Measurements from ENCODE around the gene ASRGL1.

The ASRGL1 gene

GRCh38 chr11:62416596-62416995, 79.3 kb downstream of the ASRGL1 start:
- DNase-seq (ENCODE audit: low spot score) = no peak

DNA sequence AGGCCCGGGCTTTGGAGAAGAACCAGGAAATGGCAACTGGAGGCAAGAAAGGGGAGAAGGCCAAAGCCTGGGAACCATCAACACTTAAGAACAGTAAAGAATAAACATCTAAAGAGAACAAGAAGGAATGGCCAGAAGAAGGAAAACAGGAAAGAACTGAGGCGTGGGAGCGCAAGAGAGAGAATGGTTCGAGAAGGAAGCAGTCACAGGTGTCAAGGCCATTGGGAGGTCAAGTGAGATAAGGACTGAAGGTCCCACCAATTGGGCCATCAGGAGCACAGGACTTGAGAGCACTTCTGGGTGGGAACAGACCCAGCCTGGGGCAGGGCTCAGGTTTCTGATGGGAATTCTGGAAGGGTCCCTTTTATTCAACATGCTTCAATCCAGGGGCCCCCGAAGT, 80.9 kb downstream of the ASRGL1 start:
- no peak for DNase-seq (ENCODE audit: low spot score)

GRCh38 chr11:62418733-62419132, 81.5 kb downstream of the ASRGL1 start, which contains the start of gene SCGB1A1:
Gene SCGB1A1 (plus strand): TSS chr11:62419033. CDS start chr11:62419096, 63 bp downstream.
- no peak for DNase-seq (ENCODE audit: low spot score)

DNA sequence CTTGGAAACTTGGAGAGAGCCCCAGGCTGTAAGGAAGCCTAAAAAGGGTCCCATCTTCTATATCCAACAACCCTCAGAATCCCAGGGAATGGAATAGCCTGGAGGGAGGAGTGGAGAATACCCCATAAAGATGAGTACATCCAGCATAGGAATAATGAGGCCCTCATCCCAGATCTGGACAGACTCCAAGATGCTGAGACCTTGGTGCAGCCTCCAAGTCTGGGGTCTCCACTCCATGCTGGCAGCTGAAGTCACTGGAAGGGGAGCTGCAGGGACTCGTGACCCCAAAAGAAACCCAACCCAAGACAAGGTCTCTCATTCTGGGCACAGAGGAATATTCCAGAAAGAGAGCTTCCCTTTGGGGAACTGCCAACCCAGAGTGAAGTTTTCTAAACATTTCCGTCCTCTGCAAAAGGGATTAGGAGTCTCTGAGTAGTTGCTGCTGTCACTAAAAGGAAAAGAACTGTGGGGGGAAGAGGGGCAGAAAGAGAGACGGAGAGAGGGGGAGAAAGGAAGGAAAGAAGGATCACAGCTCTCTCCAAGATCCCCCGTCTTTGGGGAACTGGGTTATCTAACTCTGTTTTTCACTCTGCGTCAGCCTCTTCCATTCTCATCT, 82.2 kb downstream of the ASRGL1 start:
- no peak for DNase-seq (ENCODE audit: low spot score)

GRCh38 chr11:62419943-62420342, 82.7 kb downstream of the ASRGL1 start:
- no peak for DNase-seq (ENCODE audit: low spot score)

GRCh38 chr11:62420882-62421281, 83.6 kb downstream of the ASRGL1 start:
- DNase-seq (ENCODE audit: low spot score) = no peak

- no peak for DNase-seq (ENCODE audit: low spot score)
These were observed 84.7 kb downstream of the ASRGL1 start for GRCh38 chr11:62421996-62422395.

DNA sequence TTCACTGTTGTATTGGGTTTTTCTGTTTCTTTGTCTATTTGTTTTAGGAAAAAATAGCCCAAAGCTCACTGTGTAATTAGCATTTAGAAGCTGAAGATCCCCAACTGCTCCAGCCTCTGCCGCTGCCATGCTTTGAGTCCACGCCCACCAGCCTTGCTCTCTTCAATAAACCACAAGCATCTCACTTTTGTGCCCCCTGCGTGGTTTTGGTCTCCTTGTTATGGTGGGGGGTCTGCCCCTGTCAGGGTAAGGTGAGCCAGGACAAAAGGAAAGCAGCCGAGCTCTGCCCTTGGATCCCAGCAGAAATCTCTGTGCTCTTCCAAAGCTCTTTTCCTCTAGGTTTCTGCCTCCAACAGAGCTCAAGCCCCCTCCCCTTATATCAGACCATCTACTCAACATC, 85.8 kb downstream of the ASRGL1 start:
- DNase-seq (ENCODE audit: low spot score) = no peak

GRCh38 chr11:62427630-62428233, 90.5 kb downstream of the ASRGL1 start:
- no peak for DNase-seq (ENCODE audit: low spot score)

- DNase-seq (ENCODE audit: low spot score) = no peak
These were observed 91.8 kb downstream of the ASRGL1 start for GRCh38 chr11:62428871-62429560.

DNA sequence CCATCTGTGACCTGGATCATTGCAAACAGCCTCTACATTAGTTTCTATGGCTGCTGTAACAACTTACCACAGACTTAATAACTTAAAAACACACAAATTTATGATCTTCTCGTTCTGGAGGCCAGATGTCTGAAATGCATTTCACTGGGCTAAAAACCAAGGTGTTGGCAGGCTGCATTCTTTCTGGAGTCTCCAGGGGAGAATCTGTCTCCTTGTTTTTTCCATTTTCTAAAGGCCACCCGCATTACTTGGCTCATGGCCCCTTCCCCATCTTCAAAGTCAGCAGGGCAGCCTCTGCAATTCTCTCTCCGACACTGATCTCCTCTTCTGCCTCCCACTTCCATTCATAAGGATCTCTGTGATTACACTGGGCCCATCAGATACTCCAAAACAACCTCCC, 93.2 kb downstream of the ASRGL1 start:
- DNase-seq (ENCODE audit: low spot score) = no peak

DNA sequence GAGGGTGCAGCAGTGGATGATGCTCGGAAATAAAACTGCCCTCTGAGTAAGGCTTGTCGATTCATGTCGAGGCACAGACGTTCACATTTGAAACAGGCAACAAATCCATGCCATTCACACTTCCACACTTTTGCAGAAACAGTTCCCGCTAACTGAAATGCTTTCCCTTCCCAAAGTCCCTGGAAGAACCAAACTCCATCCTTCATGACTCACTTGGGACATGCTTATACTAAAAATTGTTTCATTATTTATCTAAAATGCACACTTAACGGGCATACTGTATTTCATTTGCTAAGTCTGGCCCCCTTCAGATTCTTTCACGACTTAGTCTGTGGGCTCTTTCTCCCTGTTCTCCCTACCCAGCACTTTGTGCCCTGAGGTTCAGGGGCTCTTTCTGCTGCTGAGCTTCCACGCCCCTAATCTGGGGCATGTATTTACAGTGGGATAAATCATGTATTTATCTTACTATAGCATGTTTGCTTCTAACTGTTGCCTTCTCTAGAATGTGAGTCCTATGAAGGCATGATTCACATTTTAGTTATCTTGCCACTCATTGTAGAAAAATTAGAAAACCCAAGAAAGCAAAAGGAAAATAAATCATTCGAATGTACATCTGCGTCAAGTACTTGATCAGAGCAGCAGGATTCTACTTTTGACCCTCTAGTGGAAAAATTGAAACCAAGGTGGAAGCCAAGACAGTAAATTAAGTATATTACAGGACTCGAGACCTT, 94.1 kb downstream of the ASRGL1 start:
- DNase-seq (ENCODE audit: low spot score) = no peak

DNA sequence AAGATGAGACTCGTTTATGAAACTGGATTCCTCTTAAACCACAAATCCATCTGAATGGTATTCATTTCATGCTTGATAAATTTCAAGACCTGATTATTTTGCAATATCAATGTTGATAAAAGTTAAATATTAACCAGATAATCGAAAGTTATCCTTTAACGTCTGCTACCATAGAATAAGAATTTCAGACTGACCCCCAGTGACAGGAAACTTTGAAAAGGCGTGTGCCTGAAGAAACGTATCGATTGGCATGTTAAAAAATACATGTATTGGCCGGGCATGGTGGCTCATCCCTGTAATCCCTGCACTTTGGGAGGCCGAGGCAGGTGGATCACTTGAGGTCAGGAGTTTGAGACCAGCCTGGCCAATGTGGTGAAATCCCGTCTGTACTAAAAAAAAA, 95.4 kb downstream of the ASRGL1 start:
- DNase-seq (ENCODE audit: low spot score) = no peak

DNA sequence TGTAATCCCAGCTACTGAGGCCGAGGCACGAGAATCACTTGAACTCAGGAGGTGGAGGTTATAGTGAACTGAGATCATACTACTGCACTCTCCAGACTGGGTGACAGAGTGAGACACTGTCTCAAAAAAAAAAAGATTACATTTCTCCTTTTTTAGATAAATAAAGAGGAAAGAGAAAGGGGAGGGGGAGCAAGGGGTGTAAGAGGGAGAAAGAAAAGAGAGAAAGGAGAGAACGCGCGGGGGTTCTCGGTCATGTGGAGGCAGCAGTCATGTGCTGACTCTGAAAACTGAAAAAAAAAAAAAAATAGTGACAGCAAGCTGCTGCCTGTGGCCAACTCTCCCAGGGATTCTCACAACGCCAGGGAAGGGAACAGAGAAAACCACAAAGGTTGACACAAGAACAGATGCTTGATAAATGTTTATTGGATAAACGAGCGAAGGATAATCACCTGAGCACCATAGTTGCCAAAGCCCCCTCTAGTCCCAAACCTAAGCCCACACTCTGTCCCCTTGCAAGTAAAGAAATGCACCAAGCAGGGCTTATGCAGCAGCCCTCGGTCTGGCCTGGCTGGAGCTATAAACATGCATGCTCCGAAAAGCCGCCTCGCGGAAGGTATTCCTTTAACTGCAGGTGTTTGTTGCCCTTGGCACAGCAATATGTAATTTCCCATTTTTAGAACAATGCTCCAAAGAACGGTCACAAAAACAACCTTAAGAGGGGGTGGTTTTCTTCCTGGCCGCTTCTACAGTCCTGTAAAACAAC, 96.1 kb downstream of the ASRGL1 start:
- DNase-seq (ENCODE audit: low spot score) = no peak

GRCh38 chr11:62433904-62434276, 96.6 kb downstream of the ASRGL1 start:
- DNase-seq (ENCODE audit: low spot score) = no peak

DNA sequence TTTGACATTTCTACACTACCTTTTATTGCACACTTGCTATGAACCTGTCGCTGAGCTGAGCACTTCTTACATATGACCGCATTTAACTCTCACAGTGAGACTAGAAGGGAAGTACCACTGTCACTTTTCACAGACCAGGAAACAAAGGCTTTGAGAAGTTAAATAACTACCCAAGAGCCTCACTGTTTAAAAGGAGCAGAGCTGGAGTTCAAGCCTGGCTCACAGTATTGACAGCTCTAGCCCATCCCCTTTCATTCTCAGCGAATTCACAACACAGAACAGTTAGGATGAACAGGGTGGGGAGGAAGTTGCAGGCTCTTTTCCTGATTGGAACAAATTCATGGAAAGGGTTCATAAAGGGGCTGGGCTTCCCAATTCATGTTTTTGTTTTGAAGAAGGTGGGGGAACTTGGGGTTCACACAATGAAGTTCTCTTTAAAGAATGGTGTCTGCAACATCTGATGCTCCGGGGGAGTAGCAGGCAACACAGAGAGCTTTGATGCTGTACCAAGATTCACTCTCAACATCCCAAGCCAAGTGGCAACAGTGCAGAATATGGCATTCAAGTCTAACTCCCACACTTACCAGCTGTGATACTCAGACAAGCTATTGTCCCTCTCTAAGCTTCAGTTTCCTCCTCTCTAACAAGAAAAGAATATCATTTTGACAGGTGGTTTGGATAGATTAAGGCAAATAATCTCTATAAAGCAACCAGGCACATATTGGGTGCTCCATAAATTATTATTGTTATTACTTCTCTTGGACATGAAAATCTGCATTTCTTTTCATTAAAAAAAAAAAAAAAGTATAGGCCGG, 98.8 kb downstream of the ASRGL1 start:
- no peak for DNase-seq (ENCODE audit: low spot score)

DNA sequence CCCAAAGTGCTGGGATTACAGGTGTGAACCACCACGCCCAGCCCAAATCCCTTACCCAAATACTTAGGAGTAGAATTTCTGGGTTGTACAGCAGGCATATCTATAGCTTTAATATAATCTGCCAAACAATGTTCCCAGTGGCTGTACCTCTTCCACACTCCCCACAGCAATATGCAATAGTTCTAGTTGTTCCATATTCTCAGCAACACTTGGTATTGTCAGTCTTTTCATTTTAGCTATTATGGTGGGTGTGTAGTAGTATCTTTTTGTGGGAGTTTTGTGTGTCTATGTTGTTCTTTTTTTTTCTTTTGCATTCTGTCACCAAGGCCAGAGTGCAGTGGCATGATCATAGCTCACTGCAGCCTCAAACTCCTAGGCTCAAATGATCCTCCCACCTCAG, 100.4 kb downstream of the ASRGL1 start:
- DNase-seq (ENCODE audit: low spot score) = no peak

GRCh38 chr11:62438641-62439040, 101.4 kb downstream of the ASRGL1 start:
- DNase-seq (ENCODE audit: low spot score) = no peak

DNA sequence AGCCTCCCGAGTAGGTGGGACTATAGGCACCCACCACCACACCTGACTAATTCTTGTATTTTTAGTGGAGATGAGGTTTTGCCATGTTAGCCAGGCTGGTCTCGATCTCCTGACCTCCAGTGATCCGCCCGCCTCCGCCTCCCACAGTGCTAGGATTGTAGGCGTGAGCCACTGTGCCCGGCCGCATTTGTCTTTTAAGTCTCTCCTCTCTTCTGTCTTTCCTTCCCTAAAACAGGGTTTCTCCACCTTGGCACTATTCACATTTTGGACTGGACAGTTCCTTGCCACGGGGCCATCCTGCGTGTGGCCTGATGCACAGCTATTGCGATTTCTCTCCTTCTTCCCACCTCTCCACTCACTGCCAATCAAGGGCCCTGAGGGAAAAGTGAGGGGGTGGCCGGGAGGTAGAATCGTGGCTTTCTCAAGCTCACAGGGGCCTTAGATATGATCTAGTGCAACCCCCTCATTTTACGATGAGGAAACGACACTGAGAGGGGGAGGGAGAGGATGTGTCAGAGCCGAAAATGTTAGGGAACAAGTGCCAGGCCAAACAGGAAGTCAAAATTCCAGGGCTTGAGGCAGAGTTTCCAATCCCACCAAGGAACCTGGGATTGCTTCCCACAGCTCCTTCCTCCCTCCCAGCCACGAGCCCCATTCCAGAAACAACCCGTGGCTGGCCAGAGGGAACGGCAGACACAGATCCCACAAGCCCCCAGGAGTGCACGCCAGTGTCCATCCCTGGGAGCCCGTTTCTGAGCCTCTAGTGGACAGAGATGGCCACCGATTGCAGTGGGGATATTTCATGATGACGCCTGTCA, 102.7 kb downstream of the ASRGL1 start:
- DNase-seq (ENCODE audit: low spot score) = no peak
